ENCODE results near the gene GALNT2.

The GALNT2 gene

GRCh38 chr1:230186874-230187273, 119.8 kb downstream of the GALNT2 start:
- DNase-seq (ENCODE audit: low read depth): no peak

DNA sequence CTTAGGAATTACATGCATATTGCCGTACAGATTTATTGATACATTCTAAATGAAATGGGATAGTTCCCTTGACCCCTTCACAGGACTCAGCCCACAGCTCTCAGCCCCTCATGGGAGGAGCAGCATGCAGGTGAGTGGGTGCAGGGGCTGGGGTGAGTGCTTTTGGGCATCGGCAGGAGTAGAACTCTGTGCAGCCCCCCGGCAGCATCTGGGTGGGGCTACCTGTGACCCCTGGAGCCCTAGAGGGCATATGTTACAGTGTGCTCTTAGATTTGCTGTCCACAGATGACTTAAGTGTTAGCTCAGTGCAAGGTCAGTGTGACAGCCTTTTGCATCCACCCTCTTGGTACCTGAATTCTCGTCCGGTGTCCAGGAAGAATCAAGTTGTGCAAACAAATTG, 120.3 kb downstream of the GALNT2 start:
- DNase-seq (ENCODE audit: low read depth): no peak

- DNase-seq (ENCODE audit: low read depth): no peak
These were observed 121.8 kb downstream of the GALNT2 start for GRCh38 chr1:230188826-230189225.

DNA sequence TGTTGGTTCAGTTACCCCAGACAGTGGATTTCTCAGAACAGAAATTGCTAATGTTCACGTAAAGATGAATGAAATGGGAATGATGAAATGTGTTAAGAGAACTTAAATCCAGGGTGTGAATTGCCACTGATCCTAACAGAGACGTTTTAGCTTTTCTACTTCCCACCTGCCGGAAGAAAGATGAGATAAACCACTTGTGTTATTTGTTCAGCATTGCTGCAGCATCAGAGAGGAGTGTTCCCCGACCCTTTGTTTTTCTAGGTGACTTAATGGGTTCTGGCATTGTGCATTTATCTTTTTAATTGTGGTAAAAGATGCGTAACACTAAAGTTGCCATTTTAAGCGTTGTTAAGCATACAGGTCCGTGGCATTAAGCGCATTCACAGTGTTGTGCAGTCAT, 122.3 kb downstream of the GALNT2 start:
- no peak for DNase-seq (ENCODE audit: low read depth)

GRCh38 chr1:230189824-230190223, 122.8 kb downstream of the GALNT2 start:
- DNase-seq (ENCODE audit: low read depth): no peak

DNA sequence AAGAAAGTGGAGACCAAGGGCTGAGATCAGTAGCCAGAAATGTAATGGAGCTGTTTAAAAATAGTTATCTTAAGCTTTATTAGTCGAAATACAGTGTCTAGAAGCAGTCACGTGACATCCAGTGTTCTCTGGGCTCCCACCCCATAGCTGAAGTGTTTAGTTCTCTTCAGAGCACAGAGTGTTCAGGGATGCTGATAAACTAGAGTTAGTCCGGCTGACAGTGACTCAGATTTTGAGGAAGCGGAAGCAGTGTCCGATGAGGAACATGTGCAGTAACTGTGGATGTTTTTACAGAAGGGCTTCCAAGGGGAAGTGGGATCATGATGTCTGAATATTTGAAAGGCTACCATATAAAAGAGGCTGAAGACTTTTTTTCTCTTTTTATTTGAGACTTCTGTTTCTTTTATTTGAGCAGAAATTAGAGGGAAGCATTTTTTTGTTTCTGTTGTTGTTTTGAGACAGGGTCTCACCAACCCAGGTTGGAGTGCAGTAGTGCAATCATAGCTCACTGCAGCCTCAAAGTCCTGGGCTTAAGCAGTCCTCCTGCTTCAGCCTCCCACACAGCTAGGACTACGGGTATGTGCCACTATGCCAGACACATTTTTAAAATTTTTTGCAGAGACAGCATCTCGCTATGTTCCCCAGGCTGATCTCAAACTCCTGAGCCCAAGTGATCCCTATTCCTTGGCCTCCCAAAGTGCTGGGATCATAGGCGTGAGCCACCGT, 124.2 kb downstream of the GALNT2 start:
- no peak for DNase-seq (ENCODE audit: low read depth)

GRCh38 chr1:230191855-230192254, 124.8 kb downstream of the GALNT2 start:
- DNase-seq (ENCODE audit: low read depth): no peak

DNA sequence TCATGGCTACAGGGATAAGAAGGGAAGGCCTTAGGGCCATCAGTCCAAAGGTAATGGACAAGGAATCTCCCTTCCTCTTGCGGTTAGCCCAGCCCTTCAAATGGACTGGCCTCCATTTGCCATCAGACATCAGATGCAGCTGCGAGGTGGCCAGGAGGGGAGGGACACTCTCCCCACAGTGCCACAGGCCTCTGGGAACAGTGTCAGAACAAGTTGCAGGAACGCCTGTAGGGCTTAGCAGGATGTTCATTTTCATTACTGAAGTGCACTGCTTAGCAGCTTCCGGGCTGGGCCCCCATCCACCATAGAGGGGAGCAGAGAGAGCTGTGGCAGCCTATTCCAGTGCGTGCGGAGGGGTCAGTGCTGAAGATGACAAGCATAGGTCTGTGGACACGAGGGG, 127.5 kb downstream of the GALNT2 start:
- DNase-seq (ENCODE audit: low read depth): no peak

- DNase-seq (ENCODE audit: low read depth): no peak
These were observed 128.2 kb downstream of the GALNT2 start for GRCh38 chr1:230195199-230195598.

- no peak for DNase-seq (ENCODE audit: low read depth)
These were observed 129.0 kb downstream of the GALNT2 start for GRCh38 chr1:230196077-230196476.

DNA sequence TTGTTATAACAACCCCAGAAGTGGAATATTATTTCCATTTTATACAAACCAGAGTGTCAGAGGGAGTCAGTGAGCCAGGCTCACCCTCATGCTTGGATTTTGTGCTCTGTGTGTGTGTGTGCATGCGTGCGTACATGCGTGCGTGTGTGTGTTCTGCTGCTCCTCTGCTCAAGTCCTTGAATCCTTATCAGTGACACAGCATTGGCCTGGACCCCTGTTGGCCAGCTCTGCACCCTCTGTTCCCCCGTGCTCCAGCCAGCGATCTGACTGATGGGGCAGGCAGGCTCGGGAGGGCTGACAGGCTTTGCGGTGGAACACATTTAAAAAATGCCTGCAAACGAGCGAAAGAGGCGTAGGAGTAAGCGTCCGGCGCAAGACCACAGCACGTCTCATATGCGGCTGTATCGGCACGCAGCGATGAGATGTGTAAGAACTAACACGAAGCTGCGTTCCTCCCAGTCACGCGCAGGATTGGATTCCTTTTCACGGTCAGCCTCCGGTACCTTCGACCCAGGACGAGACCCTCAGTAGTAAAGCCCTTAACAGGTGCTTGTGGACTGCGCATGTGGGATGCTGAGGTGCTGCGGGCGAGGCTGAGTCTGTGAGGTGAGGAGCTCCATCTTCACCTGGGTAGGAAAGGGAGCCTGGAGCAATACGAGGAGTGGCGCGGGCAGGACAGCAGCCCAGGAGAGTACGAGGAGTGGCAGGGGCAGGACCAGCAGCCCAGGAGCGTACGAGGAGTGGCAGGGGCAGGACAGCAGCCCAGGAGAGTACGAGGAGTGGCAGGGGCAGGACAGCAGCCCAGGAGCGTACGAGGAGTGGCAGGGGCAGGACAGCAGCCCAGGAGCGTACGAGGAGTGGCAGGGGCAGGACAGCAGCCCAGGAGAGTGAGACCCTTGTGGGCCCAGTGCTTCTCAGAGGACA, 130.9 kb downstream of the GALNT2 start:
- no peak for DNase-seq (ENCODE audit: low read depth)

DNA sequence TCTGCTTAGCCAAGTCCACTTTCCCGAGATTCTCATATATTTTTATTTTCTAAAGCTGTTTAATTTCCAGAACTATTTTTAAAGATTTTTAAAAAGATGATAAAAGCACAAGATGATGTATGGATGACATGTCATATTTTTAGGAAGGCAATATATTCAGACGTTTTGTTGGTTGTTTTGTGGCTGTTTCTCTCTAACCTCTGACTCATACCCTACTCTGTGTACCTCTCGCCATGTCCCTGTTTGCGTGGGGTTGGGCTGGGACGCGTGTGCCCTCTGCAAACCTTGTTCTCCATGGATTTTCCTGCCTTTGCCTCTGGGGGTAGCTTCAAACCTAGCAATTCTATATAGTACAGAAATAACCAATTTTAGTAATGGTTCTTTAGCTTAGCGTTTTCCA, 132.0 kb downstream of the GALNT2 start:
- DNase-seq (ENCODE audit: low read depth): no peak

- no peak for DNase-seq (ENCODE audit: low read depth)
These were observed 132.5 kb downstream of the GALNT2 start for GRCh38 chr1:230199554-230199953.

DNA sequence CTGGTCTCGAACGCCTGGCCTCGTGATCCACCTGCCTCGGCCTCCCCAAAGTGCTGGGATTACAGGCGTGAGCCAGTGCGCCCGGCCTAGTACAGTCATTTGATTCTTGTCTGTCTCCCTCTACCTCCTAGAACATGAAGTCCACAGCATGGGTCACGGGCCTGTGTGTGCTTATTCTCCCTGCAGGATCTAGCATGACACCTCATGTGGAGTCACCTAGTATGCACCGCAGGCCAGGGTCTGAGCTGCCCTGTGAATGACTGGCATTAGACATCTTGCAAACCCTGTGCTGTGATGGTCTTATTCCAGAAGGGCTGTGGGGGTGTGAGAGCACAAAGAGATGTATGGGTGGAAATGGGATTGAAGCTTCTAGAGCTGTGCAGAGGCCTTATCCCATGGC, 133.2 kb downstream of the GALNT2 start:
- DNase-seq (ENCODE audit: low read depth): no peak

DNA sequence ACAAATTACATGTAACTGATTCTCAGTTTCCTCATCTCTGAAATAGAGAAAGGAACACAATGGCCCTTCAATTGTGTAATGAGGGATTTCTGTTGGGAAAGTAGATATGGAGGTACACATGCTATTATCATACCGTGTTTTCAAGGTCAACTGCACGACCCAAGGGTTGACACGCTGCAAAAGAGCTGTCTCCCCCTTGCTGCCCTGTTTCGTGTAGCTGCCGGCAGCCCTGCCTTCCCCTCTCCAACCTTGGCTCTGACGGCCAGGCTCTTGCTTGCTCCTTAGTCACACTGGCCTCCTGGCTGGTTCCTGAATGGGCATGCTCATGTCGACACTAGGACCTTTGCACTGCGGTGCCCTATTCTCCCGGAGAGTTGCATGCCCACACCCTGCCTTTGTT, 134.4 kb downstream of the GALNT2 start:
- no peak for DNase-seq (ENCODE audit: low read depth)

DNA sequence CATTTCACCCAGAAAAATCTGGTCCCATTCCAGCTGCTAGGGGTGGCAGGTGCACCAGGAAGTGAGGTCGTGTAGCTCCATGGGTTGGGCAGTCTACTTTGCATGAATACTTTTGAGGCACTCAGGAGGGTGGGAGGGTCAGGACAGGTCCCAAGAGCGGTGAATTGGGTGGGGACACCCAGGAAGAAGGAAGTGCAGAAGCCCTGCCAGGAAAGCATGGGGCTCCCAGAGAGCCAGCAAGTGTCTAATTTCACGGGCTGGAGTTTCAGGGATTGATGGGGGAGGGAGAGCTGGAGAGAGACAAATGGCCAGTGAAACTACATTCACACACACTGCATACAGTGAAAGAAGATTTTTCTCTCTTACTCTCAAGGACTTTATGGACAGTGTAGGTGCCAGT, 137.8 kb downstream of the GALNT2 start:
- DNase-seq (ENCODE audit: low read depth): no peak

GRCh38 chr1:230205719-230206198, 138.7 kb downstream of the GALNT2 start:
- DNase-seq (ENCODE audit: low read depth): no peak

- no peak for DNase-seq (ENCODE audit: low read depth)
These were observed 139.2 kb downstream of the GALNT2 start for GRCh38 chr1:230206207-230206606.

- DNase-seq (ENCODE audit: low read depth): no peak
These were observed 139.9 kb downstream of the GALNT2 start for GRCh38 chr1:230206976-230207375.

DNA sequence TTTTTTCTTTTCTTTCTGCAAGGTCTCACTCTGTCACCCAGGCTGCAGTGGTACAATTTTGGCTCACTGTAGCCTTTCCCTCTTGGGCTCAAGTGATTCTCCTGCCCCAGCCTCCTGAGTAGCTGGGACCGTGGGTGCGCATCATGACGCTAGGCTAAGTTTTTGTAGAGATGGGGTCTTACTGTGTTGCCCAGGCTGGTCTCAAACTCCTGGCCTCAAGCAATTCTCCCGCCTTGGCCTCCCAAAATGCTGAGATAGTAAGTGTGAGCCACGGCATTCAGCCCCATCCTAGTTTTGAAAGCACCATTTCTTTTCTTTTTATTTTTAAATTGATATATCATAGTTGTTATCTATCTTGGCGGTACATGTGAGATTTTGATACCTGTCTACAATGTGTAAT, 140.6 kb downstream of the GALNT2 start:
- no peak for DNase-seq (ENCODE audit: low read depth)

DNA sequence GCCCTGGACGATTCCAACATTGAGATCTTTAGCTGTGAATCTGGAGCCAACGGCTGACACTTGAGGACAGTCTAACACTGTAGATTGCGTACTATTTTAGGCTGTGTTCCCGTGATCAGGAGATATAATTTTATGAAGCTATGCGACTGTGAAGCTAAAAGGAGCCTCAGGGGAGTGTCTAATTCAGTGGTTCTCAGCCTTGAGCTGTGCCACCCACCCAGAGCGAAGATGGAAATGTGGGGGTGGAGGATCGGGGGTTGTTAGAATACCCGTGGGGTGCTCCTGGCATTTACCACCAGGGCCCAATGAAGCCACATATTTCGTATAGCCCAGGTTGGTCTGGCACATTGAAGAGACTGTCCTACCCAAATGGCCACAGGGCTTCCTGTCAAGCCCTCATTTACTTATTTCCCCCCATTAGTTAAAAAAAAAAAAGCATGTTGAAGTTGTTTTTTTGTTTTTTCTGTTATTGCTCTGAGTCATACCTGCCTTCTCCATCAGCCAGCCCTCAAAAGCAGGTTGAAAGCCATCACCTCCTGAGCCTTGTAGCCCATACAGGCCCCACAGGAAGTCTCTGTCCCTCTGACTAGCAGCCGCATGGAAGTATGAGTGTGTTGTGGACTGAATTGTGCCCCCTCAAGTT, 141.7 kb downstream of the GALNT2 start:
- DNase-seq (ENCODE audit: low read depth): no peak

DNA sequence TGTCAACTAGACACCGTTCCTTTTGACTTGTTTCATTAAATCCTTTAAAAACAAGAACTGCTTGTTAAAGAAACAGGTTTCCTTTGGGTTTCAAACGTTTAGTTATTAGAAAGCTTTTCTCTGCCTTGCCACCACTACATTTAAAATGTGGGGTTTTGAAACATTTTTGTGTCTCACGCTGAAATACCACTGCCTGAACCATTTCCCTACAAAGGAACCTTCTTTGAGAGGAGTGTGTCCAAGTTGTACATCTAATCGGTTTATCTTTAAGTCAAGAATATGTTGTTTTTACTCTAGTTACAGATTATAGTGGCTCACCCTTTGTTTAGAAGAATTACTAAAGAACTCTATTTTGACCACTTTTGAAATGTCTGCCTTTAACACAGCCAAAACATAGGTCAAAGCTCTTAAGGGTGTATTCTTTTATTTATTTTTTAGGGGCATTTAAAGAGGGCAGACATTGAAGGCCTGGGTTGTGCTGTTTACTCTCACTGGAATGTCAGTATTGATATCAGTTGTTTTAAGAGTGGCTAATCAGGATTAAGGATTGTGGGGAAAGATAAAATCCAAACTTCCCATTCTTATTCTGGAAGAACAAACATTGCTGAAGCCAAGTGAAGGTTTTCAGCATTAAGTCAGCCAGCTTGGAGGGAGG, 143.4 kb downstream of the GALNT2 start:
- DNase-seq (ENCODE audit: low read depth): no peak

All from stimulated activated CD8-positive, alpha-beta memory T cell treated with anti-CD3 and anti-CD28 coated beads, Interleukin-12 subunit alpha, Interleukin-12 subunit beta, amount 100 ng/mL, for 1 hour (primary cell).